ENCODE results near the gene HAGH. TPM values are rescaled to one million over a fixed set of nuclear protein-coding genes. Genes with fewer than 3 reads are reported as not detected.

HAGH gene
- total and polyA plus RNA-seq, 11 donors = 111 to 358 (median 165) TPM

DNA sequence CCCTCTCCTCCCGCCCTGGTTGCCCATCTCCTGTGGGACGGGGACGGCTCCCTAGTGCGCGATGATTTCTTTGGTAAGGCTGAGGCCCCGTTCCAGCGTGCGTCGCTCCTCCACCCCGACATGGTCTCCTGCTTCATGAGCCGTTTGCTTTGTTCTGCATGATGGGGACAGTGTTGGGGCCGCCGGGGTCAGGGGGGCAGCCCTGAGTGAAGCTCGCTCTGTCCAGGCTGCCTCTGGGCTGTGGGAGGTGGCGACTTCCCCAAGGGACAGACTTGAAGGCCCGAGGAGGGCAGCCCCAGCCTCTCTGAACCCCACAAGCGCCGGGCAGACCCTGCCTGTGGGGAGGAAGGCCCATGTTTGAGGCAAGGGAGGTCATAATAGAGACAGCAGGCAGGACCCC is 67.7 kb downstream of the HAGH start:
- 91 to 94% (median 93%) methylated on average over 15 to 18 of the region's 18 CpGs for WGBS, 4 donors
- Histone ChIP-seq H3K27ac (no peak overlapping the region), H3K4me1 (no peaks in the 10 kb centered on the region), H3K27me3 (no peaks in the 10 kb centered on the region), H3K36me3 (peaks cover 0 to 77% (median 66%) of the 10 kb centered on the region in 9 donors), H3K9me3 (no peaks in the 10 kb centered on the region), H3K4me3 (no peak overlapping the region)
- ATAC-seq (no peak), DNase-seq (no peak)
- intact Hi-C loops (cut with DNase I) = no loop called here
- TF ChIP-seq POLR2A (IDR thresholded peaks at IDR 0.05) = no peak
- TF ChIP-seq, protein P1, sequence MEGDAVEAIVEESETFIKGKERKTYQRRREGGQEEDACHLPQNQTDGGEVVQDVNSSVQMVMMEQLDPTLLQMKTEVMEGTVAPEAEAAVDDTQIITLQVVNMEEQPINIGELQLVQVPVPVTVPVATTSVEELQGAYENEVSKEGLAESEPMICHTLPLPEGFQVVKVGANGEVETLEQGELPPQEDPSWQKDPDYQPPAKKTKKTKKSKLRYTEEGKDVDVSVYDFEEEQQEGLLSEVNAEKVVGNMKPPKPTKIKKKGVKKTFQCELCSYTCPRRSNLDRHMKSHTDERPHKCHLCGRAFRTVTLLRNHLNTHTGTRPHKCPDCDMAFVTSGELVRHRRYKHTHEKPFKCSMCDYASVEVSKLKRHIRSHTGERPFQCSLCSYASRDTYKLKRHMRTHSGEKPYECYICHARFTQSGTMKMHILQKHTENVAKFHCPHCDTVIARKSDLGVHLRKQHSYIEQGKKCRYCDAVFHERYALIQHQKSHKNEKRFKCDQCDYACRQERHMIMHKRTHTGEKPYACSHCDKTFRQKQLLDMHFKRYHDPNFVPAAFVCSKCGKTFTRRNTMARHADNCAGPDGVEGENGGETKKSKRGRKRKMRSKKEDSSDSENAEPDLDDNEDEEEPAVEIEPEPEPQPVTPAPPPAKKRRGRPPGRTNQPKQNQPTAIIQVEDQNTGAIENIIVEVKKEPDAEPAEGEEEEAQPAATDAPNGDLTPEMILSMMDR (IDR thresholded peaks at IDR 0.05) = no peak

DNA sequence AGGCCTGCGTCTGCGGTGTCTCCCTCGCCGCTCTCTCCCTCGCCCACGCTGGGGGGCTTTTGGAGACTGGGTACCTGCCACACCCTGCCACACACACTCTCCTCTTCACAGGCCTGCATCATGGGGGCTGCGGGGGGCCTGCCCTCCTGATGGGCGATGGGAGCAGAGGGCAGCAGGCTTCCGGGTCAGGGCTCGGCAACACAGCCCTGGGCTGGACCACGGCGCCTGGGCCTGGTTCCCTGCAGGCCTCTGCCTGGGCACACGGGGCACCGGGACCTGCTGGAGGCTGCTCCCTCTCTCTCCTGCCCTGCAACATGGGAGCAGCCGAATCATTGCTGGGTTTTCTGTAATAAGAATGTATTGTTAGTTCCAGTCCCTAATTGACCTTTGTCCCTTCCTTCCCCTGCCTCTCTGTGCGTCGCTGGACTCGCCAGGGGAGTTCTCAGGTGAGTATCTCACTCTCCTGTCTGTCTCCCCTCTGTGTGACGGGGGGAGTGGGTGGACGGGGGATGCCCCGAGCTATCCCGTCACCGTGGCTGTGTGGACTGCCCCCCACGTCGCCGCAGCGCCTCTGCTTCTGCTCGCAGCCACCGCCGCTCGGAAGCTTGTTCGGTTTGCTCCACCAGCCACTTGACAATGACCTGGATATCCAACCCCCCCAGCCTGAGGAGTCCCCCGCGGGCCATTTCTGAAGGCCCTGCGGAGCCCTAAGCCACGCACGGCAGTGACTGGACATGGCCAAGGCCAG is 68.7 kb downstream of the HAGH start:
- WGBS, 4 donors = 95 to 96% (median 95%) methylated on average over 30 to 37 of the region's 37 CpGs
- intact Hi-C loops (cut with DNase I) = no loop called here
- H3K27ac ChIP-seq = no peak overlapping the region
- TF ChIP-seq POLR2A (IDR thresholded peaks at IDR 0.05) = no peak
- TF ChIP-seq, protein P1 (IDR thresholded peaks at IDR 0.05) = no peak
- H3K4me1 ChIP-seq = no peaks in the 10 kb centered on the region
- no peaks in the 10 kb centered on the region for H3K27me3 ChIP-seq
- ATAC-seq (no peak), DNase-seq (no peak)
- H3K4me3 ChIP-seq = no peak overlapping the region
- H3K36me3 ChIP-seq = peaks cover 0 to 77% (median 67%) of the 10 kb centered on the region in 9 donors
- no peaks in the 10 kb centered on the region for H3K9me3 ChIP-seq

Other genes with a start within 250 kb of the HAGH start
- gene IFT140, start 214.8 kb downstream of the HAGH start, total RNA-seq = 10 to 100 TPM in 1 of 9 donors, 1 to 10 TPM in 8; 6.0 to 10.1 (median 8.0) TPM
- gene IFT140, start 214.8 kb downstream of the HAGH start, polyA plus RNA-seq = 10 to 100 TPM in 1 of 2 donors, 1 to 10 TPM in 1; 4.8 to 10.2 TPM
- 10 to 100 TPM in 6 of 9 donors, 1 to 10 TPM in 3; 7.5 to 16.9 (median 10.7) TPM for gene CRAMP1, start 214.5 kb downstream of the HAGH start, total RNA-seq
- 1 to 10 TPM; 6.2 to 7.9 TPM for gene CRAMP1, start 214.5 kb downstream of the HAGH start, polyA plus RNA-seq
- 10 to 100 TPM; 11.7 to 50.4 (median 34.1) TPM for gene JPT2, start 148.5 kb downstream of the HAGH start, total RNA-seq
- gene JPT2, start 148.5 kb downstream of the HAGH start, polyA plus RNA-seq = 10 to 100 TPM; 11.0 to 76.1 TPM
- gene MAPK8IP3, start 120.6 kb downstream of the HAGH start, total RNA-seq = 10 to 100 TPM; 29.5 to 71.3 (median 63.1) TPM
- 10 to 100 TPM; 29.5 to 70.2 TPM for gene MAPK8IP3, start 120.6 kb downstream of the HAGH start, polyA plus RNA-seq
- 10 to 100 TPM; 24.4 to 68.3 (median 31.3) TPM for gene NME3, start 55.3 kb downstream of the HAGH start, total RNA-seq
- 10 to 100 TPM; 27.4 to 86.4 TPM for gene NME3, start 55.3 kb downstream of the HAGH start, polyA plus RNA-seq
- gene EME2, start 54.0 kb downstream of the HAGH start, total RNA-seq = 10 to 100 TPM in 2 of 9 donors, 1 to 10 TPM in 7; 3.4 to 12.9 (median 6.0) TPM
- 1 to 10 TPM; 3.6 to 7.8 TPM for gene EME2, start 54.0 kb downstream of the HAGH start, polyA plus RNA-seq
- gene MRPS34, start 53.7 kb downstream of the HAGH start, total RNA-seq = 100 to 1,000 TPM in 2 of 9 donors, 10 to 100 TPM in 7; 58.0 to 123 (median 79.3) TPM
- 100 to 1,000 TPM; 117 to 118 TPM for gene MRPS34, start 53.7 kb downstream of the HAGH start, polyA plus RNA-seq
- 100 to 1,000 TPM in 1 of 9 donors, 10 to 100 TPM in 8; 25.8 to 100 (median 31.8) TPM for gene SPSB3, start 44.3 kb downstream of the HAGH start, total RNA-seq
- gene SPSB3, start 44.3 kb downstream of the HAGH start, polyA plus RNA-seq = 10 to 100 TPM; 44.5 to 52.0 TPM
- 10 to 100 TPM; 26.7 to 81.9 (median 30.1) TPM for gene NUBP2, start 43.9 kb downstream of the HAGH start, total RNA-seq
- 10 to 100 TPM; 41.2 to 63.1 TPM for gene NUBP2, start 43.9 kb downstream of the HAGH start, polyA plus RNA-seq
- under 1 TPM in 2 of 9 donors, not detected in 7; 0.12 to 0.38 TPM for gene IGFALS, start 33.1 kb downstream of the HAGH start, total RNA-seq
- gene IGFALS, start 33.1 kb downstream of the HAGH start, polyA plus RNA-seq = under 1 TPM in 1 of 2 donors, not detected in 1; 0.23 TPM
- gene FAHD1, start 381 bp upstream of the HAGH start, total RNA-seq = 10 to 100 TPM; 19.2 to 83.8 (median 28.4) TPM
- 10 to 100 TPM; 46.8 to 47.4 TPM for gene FAHD1, start 381 bp upstream of the HAGH start, polyA plus RNA-seq
- not detected for gene MEIOB, start 45.3 kb upstream of the HAGH start, total RNA-seq
- gene MEIOB, start 45.3 kb upstream of the HAGH start, polyA plus RNA-seq = not detected
- not detected for gene HS3ST6, start 91.6 kb upstream of the HAGH start, total RNA-seq
- not detected for gene HS3ST6, start 91.6 kb upstream of the HAGH start, polyA plus RNA-seq
- 10 to 100 TPM; 12.4 to 49.2 (median 31.1) TPM for gene MSRB1, start 116.4 kb upstream of the HAGH start, total RNA-seq
- 10 to 100 TPM; 48.4 to 70.2 TPM for gene MSRB1, start 116.4 kb upstream of the HAGH start, polyA plus RNA-seq
- 100 to 1,000 TPM; 117 to 279 (median 216) TPM for gene RPL3L, start 127.9 kb upstream of the HAGH start, total RNA-seq
- 100 to 1,000 TPM in 1 of 2 donors, 10 to 100 TPM in 1; 86.5 to 180 TPM for gene RPL3L, start 127.9 kb upstream of the HAGH start, polyA plus RNA-seq
- 1,000 to 10,000 TPM in 2 of 9 donors, 100 to 1,000 TPM in 7; 316 to 1,519 (median 542) TPM for gene NDUFB10, start 132.7 kb upstream of the HAGH start, total RNA-seq
- 1,000 to 10,000 TPM in 1 of 2 donors, 100 to 1,000 TPM in 1; 732 to 1,618 TPM for gene NDUFB10, start 132.7 kb upstream of the HAGH start, polyA plus RNA-seq
- gene RPS2, start 138.0 kb upstream of the HAGH start, total RNA-seq = 1,000 to 10,000 TPM in 4 of 9 donors, 100 to 1,000 TPM in 5; 673 to 1,554 (median 968) TPM
- 1,000 to 10,000 TPM; 1,419 to 2,484 TPM for gene RPS2, start 138.0 kb upstream of the HAGH start, polyA plus RNA-seq
- not detected for gene RNF151, start 140.0 kb upstream of the HAGH start, total RNA-seq
- not detected for gene RNF151, start 140.0 kb upstream of the HAGH start, polyA plus RNA-seq
- gene TBL3, start 145.2 kb upstream of the HAGH start, total RNA-seq = 10 to 100 TPM; 19.3 to 68.7 (median 21.5) TPM
- gene TBL3, start 145.2 kb upstream of the HAGH start, polyA plus RNA-seq = 10 to 100 TPM; 57.9 to 59.5 TPM
- not detected for gene NOXO1, start 154.6 kb upstream of the HAGH start, total RNA-seq
- gene NOXO1, start 154.6 kb upstream of the HAGH start, polyA plus RNA-seq = under 1 TPM; 0.06 to 0.15 TPM
- gene GFER, start 157.4 kb upstream of the HAGH start, total RNA-seq = 10 to 100 TPM; 18.0 to 29.9 (median 23.5) TPM
- 10 to 100 TPM; 36.6 to 51.1 TPM for gene GFER, start 157.4 kb upstream of the HAGH start, polyA plus RNA-seq
- gene SYNGR3, start 163.1 kb upstream of the HAGH start, total RNA-seq = 1 to 10 TPM in 3 of 9 donors, under 1 TPM in 6; 0.19 to 1.3 (median 0.86) TPM
- gene SYNGR3, start 163.1 kb upstream of the HAGH start, polyA plus RNA-seq = 1 to 10 TPM in 1 of 2 donors, under 1 TPM in 1; 0.53 to 2.7 TPM
- gene ZNF598, start 183.0 kb upstream of the HAGH start, total RNA-seq = 10 to 100 TPM; 10.9 to 47.4 (median 17.0) TPM
- gene ZNF598, start 183.0 kb upstream of the HAGH start, polyA plus RNA-seq = 10 to 100 TPM in 1 of 2 donors, 1 to 10 TPM in 1; 9.4 to 33.8 TPM
- under 1 TPM in 1 of 9 donors, not detected in 8; 0.69 TPM for gene NPW, start 193.0 kb upstream of the HAGH start, total RNA-seq
- gene NPW, start 193.0 kb upstream of the HAGH start, polyA plus RNA-seq = under 1 TPM in 1 of 2 donors, not detected in 1; 0.19 TPM
- 100 to 1,000 TPM; 124 to 496 (median 227) TPM for gene NHERF2, start 200.1 kb upstream of the HAGH start, total RNA-seq
- gene NHERF2, start 200.1 kb upstream of the HAGH start, polyA plus RNA-seq = 100 to 1,000 TPM; 213 to 396 TPM
- gene NTHL1, start 221.0 kb upstream of the HAGH start, total RNA-seq = 10 to 100 TPM in 7 of 9 donors, 1 to 10 TPM in 2; 9.0 to 25.0 (median 11.7) TPM
- gene NTHL1, start 221.0 kb upstream of the HAGH start, polyA plus RNA-seq = 10 to 100 TPM; 13.1 to 32.3 TPM
- gene TSC2, start 221.2 kb upstream of the HAGH start, total RNA-seq = 10 to 100 TPM; 48.4 to 94.5 (median 70.4) TPM
- gene TSC2, start 221.2 kb upstream of the HAGH start, polyA plus RNA-seq = 10 to 100 TPM; 33.3 to 44.8 TPM